Tibial nerve (tissue), 4 donors: ENCODE measurements around the gene MAPK8IP3. TPM values are rescaled to one million over a fixed set of nuclear protein-coding genes. Genes with fewer than 3 reads are reported as not detected.

ENCODE experiments used
- DNase-seq, 2 donors: peaks; one replicate each; pipeline ENCODE4 v3.0.0-alpha.2; 2019; ENCODE audit warnings: low spot score in 2 of 2
- H3K27ac ChIP-seq, 4 donors: fragments of 200-600 bp; sonication (generic) in 3 of 4; one replicate each; pipeline ENCODE4 v1.5.1; 2017 to 2019; ENCODE audit warnings: mild to moderate bottlenecking in 1 of 4
- H3K27me3 ChIP-seq, 2 donors: fragments of 200-600 bp; sonication (generic) in 1 of 2; one replicate each; pipeline versions ENCODE4 v1.5.1 to v1.6.0; 2017 to 2019
- H3K36me3 ChIP-seq, 3 donors: fragments of 200-600 bp; sonication (generic); one replicate each; pipeline ENCODE4 v1.5.1; 2018 to 2019
- H3K4me1 ChIP-seq, 4 donors: fragments of 200-600 bp; sonication (generic) in 3 of 4; one replicate each; pipeline ENCODE4 v1.5.1; 2017 to 2019
- H3K4me3 ChIP-seq, 4 donors: fragments of 200-600 bp; sonication (generic) in 3 of 4; one replicate each; pipeline ENCODE4 v1.5.1; 2017 to 2019; ENCODE audit warnings: mild to moderate bottlenecking in 1 of 4, moderate library complexity in 1 of 4
- H3K9me3 ChIP-seq, 4 donors: fragments of 200-600 bp; sonication (generic) in 3 of 4; one replicate each; pipeline ENCODE4 v1.5.1; 2017 to 2019
- CTCF ChIP-seq, 5 experiments: fragments of 200-600 bp in 3 of 5; fragments of 450-650 bp in 2 of 5; sonication (generic) in 3 of 5; IDR thresholded peaks; one replicate each; pipeline ENCODE4 v1.5.1; 2016 to 2019; ENCODE audit warnings: antibody characterized with exemption in 5 of 5, mild to moderate bottlenecking in 3 of 5, moderate library complexity in 2 of 5
- EP300 ChIP-seq, 2 donors: sonication (generic); formaldehyde crosslinking; IDR thresholded peaks; one replicate each; pipeline ENCODE4 v1.6.1; 2017; ENCODE audit warnings: antibody characterized with exemption in 2 of 2, mild to moderate bottlenecking in 1 of 2
- POLR2A ChIP-seq, 2 donors: fragments of 450-650 bp; IDR thresholded peaks; one replicate each; pipeline ENCODE4 v1.6.1; 2017; ENCODE audit warnings: antibody characterized with exemption in 2 of 2, mild to moderate bottlenecking in 2 of 2, moderate library complexity in 2 of 2
- WGBS, 2 donors: methylation state at CpG; one replicate each; pipeline ENCODE4 v1.1.5; 2018; 5-methylcytosine and 5-hydroxymethylcytosine counted together
- total RNA-seq, 4 donors: library from RNA; depleted of rRNA; stranded (reverse); fragments of >200 nt; gene quantifications; one replicate each; pipeline ENCODE4 v1.1.0, GENCODE V29; 2016

MAPK8IP3 gene
- total RNA-seq, 4 donors from 2014 or later, result 92.6 to 188 (median 99.5) TPM

DNA sequence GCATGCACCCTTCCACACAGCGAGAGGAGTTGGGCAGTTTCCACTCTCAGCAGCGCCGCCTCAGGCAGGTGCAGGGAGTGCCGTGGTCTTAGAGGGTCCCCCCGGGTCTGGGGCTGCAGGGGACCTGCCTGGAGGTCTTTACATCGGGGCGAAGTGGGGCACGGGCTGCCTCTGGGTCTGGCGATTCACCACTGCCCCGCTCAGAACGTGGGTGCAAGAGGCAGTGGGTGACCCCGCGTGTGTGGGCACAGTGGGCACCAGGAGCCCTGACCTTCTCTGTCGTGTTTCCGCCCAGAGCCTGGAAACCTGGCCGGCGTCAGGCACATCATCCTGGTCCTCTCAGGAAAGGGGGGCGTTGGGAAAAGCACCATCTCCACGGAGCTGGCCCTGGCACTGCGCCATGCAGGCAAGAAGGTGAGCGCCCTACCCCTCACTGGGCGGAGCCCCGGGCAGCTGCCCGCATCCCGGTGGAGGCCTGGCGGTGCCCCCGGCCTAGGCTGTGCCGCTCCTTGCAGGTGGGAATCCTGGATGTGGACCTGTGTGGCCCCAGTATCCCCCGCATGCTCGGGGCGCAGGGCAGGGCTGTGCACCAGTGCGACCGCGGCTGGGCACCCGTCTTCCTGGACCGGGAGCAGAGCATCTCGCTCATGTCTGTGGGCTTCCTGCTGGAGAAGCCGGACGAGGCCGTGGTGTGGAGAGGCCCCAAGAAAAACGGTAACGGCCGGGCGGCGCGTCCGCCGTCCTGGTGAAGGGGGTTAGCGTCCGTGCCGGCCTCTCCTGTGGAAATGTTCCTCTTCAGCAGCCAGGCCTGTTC lies 80.5 kb downstream of the MAPK8IP3 start:
- Histone ChIP-seq H3K27ac (no peak overlapping the region), H3K4me1 (peaks cover 0 to 53% (median 20%) of the 10 kb centered on the region in 4 donors), H3K9me3 (no peaks in the 10 kb centered on the region), H3K27me3 (no peaks in the 10 kb centered on the region), H3K36me3 (peaks cover 0 to 67% (median 6%) of the 10 kb centered on the region in 3 donors), H3K4me3 (no peak overlapping the region)
- DNase-seq, result no peak
- TF ChIP-seq EP300 (IDR thresholded peaks at IDR 0.05), result no peak
- no peak for TF ChIP-seq POLR2A (IDR thresholded peaks at IDR 0.05)
- no peak for TF ChIP-seq CTCF (IDR thresholded peaks at IDR 0.05)
- 89 to 90% methylated on average over 40 to 46 of the region's 51 CpGs for WGBS, 2 donors

GRCh38 chr16:1787056-1787321 lies 81.0 kb downstream of the MAPK8IP3 start:
- H3K36me3 ChIP-seq, result peaks cover 0 to 72% (median 6%) of the 10 kb centered on the region in 3 donors
- peaks cover 0 to 48% (median 17%) of the 10 kb centered on the region in 4 donors for H3K4me1 ChIP-seq
- H3K27ac ChIP-seq, result no peak overlapping the region
- no peaks in the 10 kb centered on the region for H3K27me3 ChIP-seq
- H3K9me3 ChIP-seq, result no peaks in the 10 kb centered on the region
- no peak overlapping the region for H3K4me3 ChIP-seq
- TF ChIP-seq CTCF (IDR thresholded peaks at IDR 0.05) (no peak), POLR2A (IDR thresholded peaks at IDR 0.05) (no peak)
- 60 to 82% methylated on average over 1 to 6 of the region's 6 CpGs for WGBS, 2 donors
- no peak for DNase-seq

DNA sequence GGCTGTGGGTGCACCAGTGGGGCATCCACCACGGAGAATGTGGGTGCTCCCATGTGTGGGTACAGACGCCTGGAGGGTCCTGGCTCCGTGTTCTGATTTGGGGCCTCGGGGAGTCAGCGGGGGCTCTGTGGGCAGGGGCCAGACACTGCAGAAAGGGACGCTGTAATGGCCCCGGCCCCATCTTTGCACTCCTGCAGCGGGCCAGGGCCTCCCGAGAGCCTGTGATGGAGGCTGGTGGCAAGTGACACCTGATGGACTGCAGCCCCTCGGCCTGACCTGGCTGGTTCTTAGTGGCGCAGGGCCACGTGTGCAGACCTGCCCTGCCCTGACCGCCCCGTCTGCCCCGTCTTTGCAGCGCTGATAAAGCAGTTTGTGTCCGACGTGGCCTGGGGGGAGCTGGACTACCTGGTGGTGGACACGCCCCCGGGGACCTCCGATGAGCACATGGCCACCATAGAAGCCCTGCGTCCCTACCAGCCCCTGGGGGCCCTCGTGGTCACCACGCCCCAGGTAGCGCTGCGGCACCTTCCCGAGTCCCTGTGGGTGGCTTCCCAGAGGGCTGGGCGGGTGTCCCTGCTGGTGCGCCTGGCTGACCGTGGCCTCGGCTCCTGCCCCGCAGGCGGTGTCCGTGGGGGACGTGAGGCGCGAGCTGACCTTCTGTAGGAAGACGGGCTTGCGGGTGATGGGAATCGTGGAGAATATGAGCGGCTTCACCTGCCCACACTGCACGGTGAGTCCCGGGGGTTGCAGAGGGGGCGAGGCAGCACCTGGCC lies 81.5 kb downstream of the MAPK8IP3 start:
- Histone ChIP-seq H3K36me3 (peaks cover 0 to 78% (median 6%) of the 10 kb centered on the region in 3 donors), H3K9me3 (no peaks in the 10 kb centered on the region), H3K27ac (no peak overlapping the region), H3K27me3 (no peaks in the 10 kb centered on the region), H3K4me3 (no peak overlapping the region), H3K4me1 (peaks cover 0 to 48% (median 17%) of the 10 kb centered on the region in 4 donors)
- 86 to 92% methylated on average over 30 to 37 of the region's 44 CpGs for whole genome bisulfite sequencing, 2 donors
- TF ChIP-seq CTCF (IDR thresholded peaks at IDR 0.05) (no peak), EP300 (IDR thresholded peaks at IDR 0.05) (no peak), POLR2A (IDR thresholded peaks at IDR 0.05) (no peak)
- DNase-seq, result no peak

- Histone ChIP-seq H3K36me3 (peaks cover 0 to 84% (median 6%) of the 10 kb centered on the region in 3 donors), H3K4me3 (no peak overlapping the region), H3K27ac (no peak overlapping the region), H3K9me3 (no peaks in the 10 kb centered on the region), H3K27me3 (no peaks in the 10 kb centered on the region), H3K4me1 (peaks cover 0 to 48% (median 17%) of the 10 kb centered on the region in 4 donors)
- 85 to 86% methylated on average over 20 to 33 of the region's 38 CpGs for WGBS, 2 donors
- no peak for DNase-seq
- TF ChIP-seq EP300 (IDR thresholded peaks at IDR 0.05), result no peak
- no peak for TF ChIP-seq CTCF (IDR thresholded peaks at IDR 0.05)
- no peak for TF ChIP-seq POLR2A (IDR thresholded peaks at IDR 0.05)
These were observed 82.2 kb downstream of the MAPK8IP3 start for GRCh38 chr16:1788095-1788707.
